CD4-positive, alpha-beta T cell treated with Interferon alpha-2 for 1 hour (primary cell): ENCODE data around the gene ZNF143.
A peak's percentile ranks its signal among the peaks of the same experiment; 100 is the strongest.

Experiments
- DNase-seq, 2 donors: peaks; one replicate each; pipeline ENCODE4 v3.0.0-alpha.2; 2020 to 2022

The ZNF143 gene

GRCh38 chr11:9550191-9550628 is 89.4 kb downstream of the ZNF143 start:
- DNase-seq = no peak

- no peak for DNase-seq
Measured at GRCh38 chr11:9561279-9561982, 100.6 kb downstream of the ZNF143 start.

GRCh38 chr11:9562716-9563115 is 101.9 kb downstream of the ZNF143 start:
- no peak for DNase-seq

- DNase-seq = no peak
Measured at GRCh38 chr11:9563196-9563730, 102.5 kb downstream of the ZNF143 start.

GRCh38 chr11:9565822-9566560 is 105.2 kb downstream of the ZNF143 start:
- peak; percentile 18 to 56 for DNase-seq

- no peak for DNase-seq
Measured at GRCh38 chr11:9566561-9567063, 105.8 kb downstream of the ZNF143 start.

- no peak for DNase-seq
Measured at GRCh38 chr11:9567401-9567800, 106.6 kb downstream of the ZNF143 start.

- DNase-seq = no peak
Measured at GRCh38 chr11:9568161-9568853, 107.5 kb downstream of the ZNF143 start.

- peak; percentile 44 to 50 for DNase-seq
Measured at GRCh38 chr11:9568854-9569587, 108.2 kb downstream of the ZNF143 start.

GRCh38 chr11:9569588-9570164 is 108.9 kb downstream of the ZNF143 start:
- DNase-seq = no peak

- no peak for DNase-seq
Measured at GRCh38 chr11:9570313-9571025, 109.7 kb downstream of the ZNF143 start.

GRCh38 chr11:9571071-9571762 is 110.4 kb downstream of the ZNF143 start:
- no peak for DNase-seq

GRCh38 chr11:9571763-9572115 is 110.9 kb downstream of the ZNF143 start:
- no peak for DNase-seq

GRCh38 chr11:9573052-9573774 is 112.4 kb downstream of the ZNF143 start, which contains the start of gene WEE1:
WEE1 (plus strand) TSS chr11:9573670; CDS start chr11:9573934, 264 bp downstream.
- peak; percentile 96 to 97 for DNase-seq

- DNase-seq = peak in 1 of 2 donors; percentile 7
Measured at GRCh38 chr11:9573775-9574621, 113.2 kb downstream of the ZNF143 start.

GRCh38 chr11:9574622-9575259 is 113.9 kb downstream of the ZNF143 start:
- peak in 1 of 2 donors; percentile 36 for DNase-seq

- DNase-seq = peak in 1 of 2 donors; percentile 35
Measured at GRCh38 chr11:9575260-9576240, 114.7 kb downstream of the ZNF143 start.
